Measurements from ENCODE around the gene PPARA. TPM values are rescaled to one million over a fixed set of nuclear protein-coding genes. Genes with fewer than 3 reads are reported as not detected.

Gene PPARA
- total RNA-seq, 2 experiments from 2014 or later: 17.9 to 18.1 TPM

- Mint-ChIP-seq H3K36me3 (ENCODE audit: low read depth) (no peaks in the 10 kb centered on the region), H3K27me3 (ENCODE audit: low read depth) (no peaks in the 10 kb centered on the region), H3K27ac (no peak overlapping the region), H3K4me1 (ENCODE audit: low read depth) (peaks cover 9% of the 10 kb centered on the region), H3K9me3 (ENCODE audit: insufficient read depth) (no peaks in the 10 kb centered on the region), H3K4me3 (no peak overlapping the region)
- ChIA-PET CTCF (interaction anchor here (0.7 to 5.3 kb wide), 25 partner anchors 9 to 508 kb away, joined by 3 to 107 read pairs (median 4); partner anchors contain the start of gene GTSE1), POLR2A (interaction anchor here (0.8 to 1.0 kb wide), 2 partner anchors 46 to 110 kb away, joined by 3 to 4 read pairs; no protein-coding TSS in a partner anchor)
- DNase-seq (peak; percentile 87), ATAC-seq (peak; percentile 92)
Measured at GRCh38 chr22:46116491-46116958, 33.8 kb upstream of the PPARA start.

GRCh38 chr22:46117206-46118199 is 32.8 kb upstream of the PPARA start:
- no peaks in the 10 kb centered on the region for H3K27me3 Mint-ChIP-seq (ENCODE audit: low read depth)
- no peaks in the 10 kb centered on the region for H3K36me3 Mint-ChIP-seq (ENCODE audit: low read depth)
- ATAC-seq (no peak), DNase-seq (no peak)
- H3K4me3 Mint-ChIP-seq: no peak overlapping the region
- CTCF ChIA-PET: interaction anchor here (0.7 to 5.3 kb wide), 23 partner anchors 8 to 509 kb away, joined by 3 to 107 read pairs (median 4); partner anchors contain the start of gene GTSE1
- H3K4me1 Mint-ChIP-seq (ENCODE audit: low read depth): peaks cover 9% of the 10 kb centered on the region
- no peaks in the 10 kb centered on the region for H3K9me3 Mint-ChIP-seq (ENCODE audit: insufficient read depth)
- H3K27ac Mint-ChIP-seq: no peak overlapping the region
- POLR2A ChIA-PET: interaction anchor here (0.8 to 1.0 kb wide), 2 partner anchors 47 to 111 kb away, joined by 3 to 4 read pairs; no protein-coding TSS in a partner anchor

GRCh38 chr22:46119093-46119728 is 31.1 kb upstream of the PPARA start:
- ChIA-PET CTCF (interaction anchor here (1.0 to 1.3 kb wide), 3 partner anchors 82 to 113 kb away, joined by 3 to 10 read pairs (median 3); no protein-coding TSS in a partner anchor), POLR2A (no interaction called here)
- Mint-ChIP-seq H3K4me3 (no peak overlapping the region), H3K9me3 (ENCODE audit: insufficient read depth) (no peaks in the 10 kb centered on the region), H3K27me3 (ENCODE audit: low read depth) (no peaks in the 10 kb centered on the region), H3K27ac (peak overlapping the region; percentile 52), H3K4me1 (ENCODE audit: low read depth) (peaks cover 9% of the 10 kb centered on the region), H3K36me3 (ENCODE audit: low read depth) (no peaks in the 10 kb centered on the region)
- ATAC-seq: no peak
- no peak for DNase-seq

- ATAC-seq (no peak), DNase-seq (no peak)
- no peaks in the 10 kb centered on the region for H3K27me3 Mint-ChIP-seq (ENCODE audit: low read depth)
- H3K27ac Mint-ChIP-seq: no peak overlapping the region
- peaks cover 9% of the 10 kb centered on the region for H3K4me1 Mint-ChIP-seq (ENCODE audit: low read depth)
- no peaks in the 10 kb centered on the region for H3K36me3 Mint-ChIP-seq (ENCODE audit: low read depth)
- CTCF ChIA-PET: interaction anchor here (1.0 to 3.5 kb wide), 2 partner anchors 83 to 114 kb away, joined by 3 to 20 read pairs; no protein-coding TSS in a partner anchor
- POLR2A ChIA-PET: no interaction called here
- H3K9me3 Mint-ChIP-seq (ENCODE audit: insufficient read depth): no peaks in the 10 kb centered on the region
- H3K4me3 Mint-ChIP-seq: no peak overlapping the region
Measured at GRCh38 chr22:46119729-46120419, 30.5 kb upstream of the PPARA start.

- no peak overlapping the region for H3K4me3 Mint-ChIP-seq
- peaks cover 9% of the 10 kb centered on the region for H3K4me1 Mint-ChIP-seq (ENCODE audit: low read depth)
- no peaks in the 10 kb centered on the region for H3K27me3 Mint-ChIP-seq (ENCODE audit: low read depth)
- no peak overlapping the region for H3K27ac Mint-ChIP-seq
- no peaks in the 10 kb centered on the region for H3K36me3 Mint-ChIP-seq (ENCODE audit: low read depth)
- DNase-seq: no peak
- H3K9me3 Mint-ChIP-seq (ENCODE audit: insufficient read depth): no peaks in the 10 kb centered on the region
- ATAC-seq: no peak
- POLR2A ChIA-PET: no interaction called here
- CTCF ChIA-PET: interaction anchor here (1.1 to 3.5 kb wide), 3 partner anchors 114 to 247 kb away, joined by 3 to 20 read pairs (median 3); no protein-coding TSS in a partner anchor
Measured at GRCh38 chr22:46120420-46120737, 29.9 kb upstream of the PPARA start.

GRCh38 chr22:46121079-46121478 is 29.2 kb upstream of the PPARA start:
- Mint-ChIP-seq H3K27me3 (ENCODE audit: low read depth) (no peaks in the 10 kb centered on the region), H3K4me3 (no peak overlapping the region), H3K36me3 (ENCODE audit: low read depth) (no peaks in the 10 kb centered on the region), H3K27ac (peak overlapping the region; percentile 49), H3K9me3 (ENCODE audit: insufficient read depth) (no peaks in the 10 kb centered on the region), H3K4me1 (ENCODE audit: low read depth) (peaks cover 9% of the 10 kb centered on the region)
- DNase-seq (no peak), ATAC-seq (no peak)
- ChIA-PET POLR2A (no interaction called here), CTCF (interaction anchor here (1.0 to 3.5 kb wide), 8 partner anchors 115 to 422 kb away, joined by 3 to 21 read pairs (median 8); partner anchors contain the start of gene GTSE1)

GRCh38 chr22:46121523-46122287 is 28.6 kb upstream of the PPARA start:
- Mint-ChIP-seq H3K27ac (peak overlapping the region; percentile 49), H3K4me1 (ENCODE audit: low read depth) (peaks cover 7% of the 10 kb centered on the region), H3K36me3 (ENCODE audit: low read depth) (no peaks in the 10 kb centered on the region), H3K4me3 (no peak overlapping the region), H3K9me3 (ENCODE audit: insufficient read depth) (no peaks in the 10 kb centered on the region), H3K27me3 (ENCODE audit: low read depth) (no peaks in the 10 kb centered on the region)
- ATAC-seq: no peak
- DNase-seq: no peak
- ChIA-PET POLR2A (no interaction called here), CTCF (interaction anchor here (0.6 to 3.5 kb wide), 22 partner anchors 9 to 422 kb away, joined by 3 to 21 read pairs (median 4); partner anchors contain the start of gene GTSE1)

GRCh38 chr22:46122511-46122971 is 27.8 kb upstream of the PPARA start:
- H3K4me3 Mint-ChIP-seq: no peak overlapping the region

GRCh38 chr22:46122980-46123693 is 27.2 kb upstream of the PPARA start:
- no peaks in the 10 kb centered on the region for H3K27me3 Mint-ChIP-seq (ENCODE audit: low read depth)
- no peaks in the 10 kb centered on the region for H3K36me3 Mint-ChIP-seq (ENCODE audit: low read depth)
- no peak for ATAC-seq
- POLR2A ChIA-PET: no interaction called here
- no peaks in the 10 kb centered on the region for H3K9me3 Mint-ChIP-seq (ENCODE audit: insufficient read depth)
- CTCF ChIA-PET: interaction anchor here (0.7 to 3.5 kb wide), 10 partner anchors 10 to 227 kb away, joined by 3 to 21 read pairs (median 4); partner anchors contain the start of gene GTSE1
- no peak overlapping the region for H3K27ac Mint-ChIP-seq
- DNase-seq: no peak
- H3K4me3 Mint-ChIP-seq: no peak overlapping the region
- H3K4me1 Mint-ChIP-seq (ENCODE audit: low read depth): peaks cover 5% of the 10 kb centered on the region

More at GRCh38 chr22:46122511-46122971, 27.8 kb upstream of the PPARA start:
- Mint-ChIP-seq H3K27me3 (ENCODE audit: low read depth) (no peaks in the 10 kb centered on the region), H3K27ac (no peak overlapping the region), H3K4me1 (ENCODE audit: low read depth) (peaks cover 5% of the 10 kb centered on the region), H3K9me3 (ENCODE audit: insufficient read depth) (no peaks in the 10 kb centered on the region), H3K36me3 (ENCODE audit: low read depth) (no peaks in the 10 kb centered on the region)
- ChIA-PET CTCF (interaction anchor here (0.6 to 3.5 kb wide), 21 partner anchors 10 to 421 kb away, joined by 3 to 21 read pairs (median 4); partner anchors contain the start of gene GTSE1), POLR2A (no interaction called here)
- DNase-seq (peak; percentile 77), ATAC-seq (peak; percentile 82)

GRCh38 chr22:46123694-46124382 is 26.5 kb upstream of the PPARA start:
- Mint-ChIP-seq H3K4me1 (ENCODE audit: low read depth) (peaks cover 3% of the 10 kb centered on the region), H3K27me3 (ENCODE audit: low read depth) (no peaks in the 10 kb centered on the region), H3K27ac (no peak overlapping the region), H3K4me3 (no peak overlapping the region), H3K36me3 (ENCODE audit: low read depth) (no peaks in the 10 kb centered on the region), H3K9me3 (ENCODE audit: insufficient read depth) (no peaks in the 10 kb centered on the region)
- ATAC-seq (no peak), DNase-seq (no peak)
- ChIA-PET POLR2A (no interaction called here), CTCF (interaction anchor here (3.5 kb wide), 1 partner anchor 118 kb away, joined by 20 read pairs; no protein-coding TSS in a partner anchor)

Data from activated CD8-positive, alpha-beta T cell treated with anti-CD3 and anti-CD28 coated beads, Interleukin-2, amount 10 ng/mL, durations not matched to agents 7 days and 5 days (primary cell).